Natural killer cell (primary cell): ENCODE results near the gene BDKRB2. TPM values are rescaled to one million over a fixed set of nuclear protein-coding genes. Genes with fewer than 3 reads are reported as not detected.

ENCODE experiments used
- ATAC-seq, 3 donors: fragments of 150-1000 bp in 2 of 3; fragments of 200-7000 bp in 1 of 3; cut with Tn5 transposase; 1 replicate in 1 of 3; 2 replicates in 2 of 3; pipeline ENCODE4 v1.10.0; 2021; ENCODE audit warnings: mild to moderate bottlenecking in 2 of 3, moderate library complexity in 2 of 3
- DNase-seq, 2 donors: peaks; one replicate each; pipeline versions ENCODE4 v3.0.0 to v3.0.0-alpha.2; 2013 to 2021; ENCODE audit warnings: mixed read lengths in 1 of 2
- H3K27ac ChIP-seq: one replicate; pipeline ENCODE4 v1.5.1; 2013; ENCODE audit warnings: mild to moderate bottlenecking, low read length
- H3K27me3 ChIP-seq: one replicate; pipeline ENCODE4 v1.6.1; 2013; ENCODE audit warnings: low read length; ENCODE audit not compliant: control insufficient read depth, insufficient read depth
- H3K36me3 ChIP-seq: one replicate; pipeline ENCODE4 v1.6.1; 2013; ENCODE audit warnings: low read length; ENCODE audit not compliant: control insufficient read depth, insufficient read depth
- H3K4me1 ChIP-seq: one replicate; pipeline ENCODE4 v1.6.1; 2013; ENCODE audit warnings: low read length; ENCODE audit not compliant: control insufficient read depth, insufficient read depth
- H3K4me3 ChIP-seq: one replicate; pipeline ENCODE4 v1.5.1; 2013; ENCODE audit warnings: low read length
- H3K9me3 ChIP-seq: one replicate; pipeline ENCODE4 v1.6.1; 2013; ENCODE audit warnings: low read length; ENCODE audit not compliant: control insufficient read depth, insufficient read depth
- H3K27ac Mint-ChIP-seq, 2 donors: one replicate each; pipeline ENCODE4 v1.8.0; 2022; ENCODE audit warnings: mild to moderate bottlenecking in 2 of 2, mixed read lengths in 2 of 2, moderate library complexity in 1 of 2
- H3K27me3 Mint-ChIP-seq, 2 donors: one replicate each; pipeline ENCODE4 v1.8.0; 2022; ENCODE audit warnings: low read depth in 2 of 2, mixed read lengths in 2 of 2
- H3K36me3 Mint-ChIP-seq: one replicate; pipeline ENCODE4 v1.8.0; 2022; ENCODE audit warnings: mixed read lengths
- H3K4me1 Mint-ChIP-seq, 2 donors: one replicate each; pipeline ENCODE4 v1.8.0; 2022; ENCODE audit warnings: mixed read lengths in 2 of 2
- H3K4me3 Mint-ChIP-seq: one replicate; pipeline ENCODE4 v1.8.0; 2022; ENCODE audit warnings: mild to moderate bottlenecking, moderate library complexity, mixed read lengths
- H3K9me3 Mint-ChIP-seq, 2 donors: one replicate each; pipeline ENCODE4 v1.8.0; 2022; ENCODE audit warnings: mixed read lengths in 2 of 2
- CTCF ChIP-seq: fragments of 200-600 bp; IDR thresholded peaks from one replicate; pipeline ENCODE4 v1.8.0; 2022; ENCODE audit warnings: antibody characterized with exemption
- WGBS: methylation state at CpG from one replicate; pipeline ENCODE4 v1.1.7; 2013; ENCODE audit warnings: missing lambda C conversion rate; ENCODE audit not compliant: insufficient coverage; 5-methylcytosine and 5-hydroxymethylcytosine counted together
- intact Hi-C: fragments of 100-400 bp; cut with micrococcal nuclease; formaldehyde crosslinking; loops from one replicate; pipeline ENCODE4 v1.14.2; 2022
- total RNA-seq, 4 donors: library from RNA; stranded (reverse); fragments of 120-200 nt in 1 of 4; gene quantifications; one replicate each; pipeline versions ENCODE4 v1.2.3 to v1.2.4, GENCODE V29; 2013 to 2022

Gene BDKRB2
- total RNA-seq, 3 donors from 2014 or later (not counting 1 experiment from before 2014, with no cell fraction given): not detected

DNA sequence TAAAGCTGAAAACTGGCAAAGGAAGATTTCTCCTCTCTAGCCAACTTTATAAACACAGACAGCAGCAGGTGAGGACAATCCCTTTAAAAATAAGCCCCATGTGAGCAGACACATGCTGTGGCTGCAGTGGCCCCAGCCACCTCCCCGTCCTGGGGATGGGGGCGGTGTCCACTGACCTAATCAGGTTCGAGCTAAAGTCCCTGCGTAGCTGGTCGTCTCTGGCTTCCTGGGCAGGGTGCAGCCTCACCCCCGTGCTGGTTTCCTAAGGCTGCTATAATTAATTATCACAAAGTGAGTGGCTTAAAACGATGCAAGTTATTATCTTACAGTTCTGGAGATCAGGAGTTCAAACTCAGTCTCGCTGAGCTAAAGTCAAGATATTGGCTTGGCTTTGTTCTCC lies 52.4 kb downstream of the BDKRB2 start:
- TF ChIP-seq CTCF: no peak
- ATAC-seq: no peak
- H3K36me3 ChIP-seq: no peaks in the 10 kb centered on the region
- Mint-ChIP-seq H3K36me3 (no peaks in the 10 kb centered on the region), H3K27me3 (peaks cover 10 to 39% of the 10 kb centered on the region in 2 donors), H3K27ac (no peak overlapping the region), H3K4me3 (no peak overlapping the region), H3K9me3 (no peaks in the 10 kb centered on the region), H3K4me1 (no peaks in the 10 kb centered on the region)
- 77% methylated on average over 8 of the region's 8 CpGs for WGBS
- H3K4me1 ChIP-seq: no peaks in the 10 kb centered on the region
- peaks cover 6% of the 10 kb centered on the region for H3K27me3 ChIP-seq
- no peaks in the 10 kb centered on the region for H3K9me3 ChIP-seq
- H3K27ac ChIP-seq: no peak overlapping the region
- no peak for DNase-seq
- H3K4me3 ChIP-seq: no peak overlapping the region
- intact Hi-C loops: no loop called here

GRCh38 chr14:96257900-96258299 lies 53.3 kb downstream of the BDKRB2 start:
- no peak overlapping the region for H3K4me3 ChIP-seq
- peaks cover 10 to 31% of the 10 kb centered on the region in 2 donors for H3K27me3 Mint-ChIP-seq
- H3K36me3 ChIP-seq: no peaks in the 10 kb centered on the region
- H3K4me1 ChIP-seq: no peaks in the 10 kb centered on the region
- H3K9me3 ChIP-seq: no peaks in the 10 kb centered on the region
- peaks cover 6% of the 10 kb centered on the region for H3K27me3 ChIP-seq
- no peak overlapping the region for H3K27ac ChIP-seq
- intact Hi-C loops: no loop called here
- H3K4me3 Mint-ChIP-seq: no peak overlapping the region
- ATAC-seq: no peak
- H3K4me1 Mint-ChIP-seq: no peaks in the 10 kb centered on the region
- H3K27ac Mint-ChIP-seq: no peak overlapping the region
- H3K36me3 Mint-ChIP-seq: no peaks in the 10 kb centered on the region
- no peak for TF ChIP-seq CTCF
- no peaks in the 10 kb centered on the region for H3K9me3 Mint-ChIP-seq
- no peak for DNase-seq

- H3K27me3 Mint-ChIP-seq: peaks cover 7 to 26% of the 10 kb centered on the region in 2 donors
- no peak overlapping the region for H3K27ac Mint-ChIP-seq
- ATAC-seq (no peak), DNase-seq (no peak)
- no peaks in the 10 kb centered on the region for H3K36me3 ChIP-seq
- no peak overlapping the region for H3K4me3 ChIP-seq
- no peak overlapping the region for H3K27ac ChIP-seq
- no peak for TF ChIP-seq CTCF
- no peaks in the 10 kb centered on the region for H3K9me3 ChIP-seq
- H3K4me3 Mint-ChIP-seq: no peak overlapping the region
- H3K36me3 Mint-ChIP-seq: no peaks in the 10 kb centered on the region
- no peaks in the 10 kb centered on the region for H3K4me1 ChIP-seq
- intact Hi-C loops: no loop called here
- WGBS: 63% methylated on average over 2 of the region's 2 CpGs
- H3K9me3 Mint-ChIP-seq: no peaks in the 10 kb centered on the region
- H3K27me3 ChIP-seq: peaks cover 6% of the 10 kb centered on the region
- H3K4me1 Mint-ChIP-seq: no peaks in the 10 kb centered on the region
Observed at GRCh38 chr14:96260341-96260821, 55.7 kb downstream of the BDKRB2 start.

- Histone ChIP-seq H3K27ac (no peak overlapping the region), H3K9me3 (no peaks in the 10 kb centered on the region), H3K4me1 (no peaks in the 10 kb centered on the region), H3K36me3 (no peaks in the 10 kb centered on the region), H3K27me3 (peaks cover 6% of the 10 kb centered on the region), H3K4me3 (no peak overlapping the region)
- no peak for ATAC-seq
- no peak for DNase-seq
- no peak overlapping the region for H3K4me3 Mint-ChIP-seq
- WGBS: 77% methylated on average over 4 of the region's 5 CpGs
- no peak overlapping the region for H3K27ac Mint-ChIP-seq
- H3K36me3 Mint-ChIP-seq: no peaks in the 10 kb centered on the region
- no peak for TF ChIP-seq CTCF
- peaks cover 10 to 26% of the 10 kb centered on the region in 2 donors for H3K27me3 Mint-ChIP-seq
- H3K4me1 Mint-ChIP-seq: no peaks in the 10 kb centered on the region
- no peaks in the 10 kb centered on the region for H3K9me3 Mint-ChIP-seq
- intact Hi-C loops: no loop called here
Observed at GRCh38 chr14:96261053-96261452, 56.4 kb downstream of the BDKRB2 start.
